HepG2 (cell line): ENCODE data around the gene PIEZO1. TPM values are rescaled to one million over a fixed set of nuclear protein-coding genes. Genes with fewer than 3 reads are reported as not detected.

ENCODE experiments used
- EHMT2 ChIP-seq: fragments of 200-600 bp; sonication (generic); IDR thresholded peaks from 2 replicates; pipeline ENCODE4 v1.7.0; 2017; ENCODE audit warnings: antibody characterized with exemption, low read depth, low read length, borderline replicate concordance
- FOXA1 ChIP-seq, 2 experiments: fragments of 450-650 bp in 1 of 2; sonication (generic) in 1 of 2; formaldehyde crosslinking in 1 of 2; IDR thresholded peaks; 2 replicates each; pipeline versions ENCODE4 v1.4.0 to v1.6.1; 2016 to 2020; ENCODE audit warnings: missing genetic modification reagents in 1 of 2
- GLI4 ChIP-seq: sonication (generic); formaldehyde crosslinking; IDR thresholded peaks from 2 replicates; pipeline ENCODE4 v1.5.1; 2020; ENCODE audit warnings: missing genetic modification reagents, mild to moderate bottlenecking, moderate library complexity, borderline replicate concordance
- GLMP ChIP-seq: sonication (generic); formaldehyde crosslinking; IDR thresholded peaks from 2 replicates; pipeline ENCODE4 v1.9.0; 2021; ENCODE audit warnings: missing genetic modification reagents, mild to moderate bottlenecking, borderline replicate concordance
- NR1H2 ChIP-seq: sonication (generic); formaldehyde crosslinking; IDR thresholded peaks from 2 replicates; pipeline ENCODE4 v1.8.1; 2022; ENCODE audit warnings: low read depth, missing genetic modification reagents, borderline replicate concordance
- PCBP2 ChIP-seq: fragments of 200-400 bp; formaldehyde crosslinking; optimal IDR thresholded peaks from 2 replicates; pipeline ENCODE3; 2018; ENCODE audit warnings: low read length, low read depth; ENCODE audit not compliant: poor library complexity, severe bottlenecking
- PREB ChIP-seq: sonication (generic); formaldehyde crosslinking; IDR thresholded peaks from 2 replicates; pipeline ENCODE4 v1.4.0; 2020; ENCODE audit warnings: missing genetic modification reagents
- SCMH1 ChIP-seq: sonication (generic); formaldehyde crosslinking; IDR thresholded peaks from 2 replicates; pipeline ENCODE4 v1.9.0; 2021; ENCODE audit warnings: missing genetic modification reagents, mild to moderate bottlenecking, borderline replicate concordance
- SRSF1 ChIP-seq: fragments of 200-400 bp; formaldehyde crosslinking; optimal IDR thresholded peaks from 2 replicates; pipeline ENCODE3; 2017; ENCODE audit warnings: mild to moderate bottlenecking, low read depth, low read length, moderate library complexity
- TBX3 ChIP-seq: fragments of 450-650 bp; IDR thresholded peaks from 2 replicates; pipeline ENCODE4 v1.6.1; 2017; ENCODE audit warnings: antibody characterized with exemption, mild to moderate bottlenecking, inconsistent platforms, borderline replicate concordance
- ZBTB34 ChIP-seq: sonication (generic); formaldehyde crosslinking; IDR thresholded peaks from 2 replicates; pipeline ENCODE4 v1.8.0; 2022; ENCODE audit warnings: mild to moderate bottlenecking, missing genetic modification reagents
- ZFP82 ChIP-seq: sonication (generic); formaldehyde crosslinking; IDR thresholded peaks from 2 replicates; pipeline ENCODE4 v1.5.1; 2020; ENCODE audit warnings: mild to moderate bottlenecking, missing genetic modification reagents, borderline replicate concordance
- ZHX1 ChIP-seq: sonication (generic); formaldehyde crosslinking; IDR thresholded peaks from 2 replicates; pipeline ENCODE4 v1.8.1; 2022; ENCODE audit warnings: low read depth, mild to moderate bottlenecking, missing genetic modification reagents
- ZNF12 ChIP-seq: sonication (generic); formaldehyde crosslinking; IDR thresholded peaks from 2 replicates; pipeline ENCODE4 v1.5.0; 2020; ENCODE audit warnings: missing genetic modification reagents
- ZNF44 ChIP-seq: sonication (generic); formaldehyde crosslinking; IDR thresholded peaks from 2 replicates; pipeline ENCODE4 v1.5.1; 2020; ENCODE audit warnings: mild to moderate bottlenecking, missing genetic modification reagents
- ZNF441 ChIP-seq: sonication (generic); formaldehyde crosslinking; IDR thresholded peaks from 2 replicates; pipeline ENCODE4 v1.7.0; 2021; ENCODE audit warnings: missing genetic modification reagents, borderline replicate concordance
- ZNF609 ChIP-seq: sonication (generic); formaldehyde crosslinking; IDR thresholded peaks from 2 replicates; pipeline ENCODE4 v1.4.0; 2020; ENCODE audit warnings: mild to moderate bottlenecking, missing genetic modification reagents, borderline replicate concordance
- ZNF772 ChIP-seq: sonication (generic); formaldehyde crosslinking; IDR thresholded peaks from 2 replicates; pipeline ENCODE4 v1.5.0; 2020; ENCODE audit warnings: mild to moderate bottlenecking, missing genetic modification reagents
- polyA plus RNA-seq, 8 experiments: library from polyadenylated mRNA; depleted of rRNA in 3 of 8; stranded (reverse) in 7 of 8; unstranded in 1 of 8; fragments of >200 nt; fragmentation: Illumina TruSeq in 4 of 8; extraction: Trizol in 4 of 8; gene quantifications; 2 replicates each; pipeline versions ENCODE4 v1.2.1 to v1.2.3, GENCODE V29; 2011 to 2016; ENCODE audit warnings: low read depth in 4 of 8, missing spikeins in 1 of 8, mixed read lengths in 1 of 8; ENCODE audit not compliant: insufficient read depth in 1 of 8
- total RNA-seq, 5 experiments: library from RNA; depleted of rRNA; stranded (reverse); fragments of >200 nt; fragmentation: Illumina TruSeq; extraction: Trizol; gene quantifications; 2 replicates each; pipeline ENCODE4 v1.2.3, GENCODE V29; 2016; ENCODE audit warnings: low read depth in 1 of 5

The PIEZO1 gene
- total and polyA plus RNA-seq, 2 of the 13 experiments (the other 11 are each of a cell fraction or from before 2014, with no cell fraction given), result 67.9 to 85.0 TPM

- TF ChIP-seq SCMH1 (CRISPR knock-in tag), result no peak
- TF ChIP-seq ZNF441, result no peak
- no peak for TF ChIP-seq GLMP
- no peak for TF ChIP-seq PREB (CRISPR knock-in tag)
- TF ChIP-seq SRSF1, result peak; percentile 69
- no peak for TF ChIP-seq ZNF12 (CRISPR knock-in tag)
- TF ChIP-seq TBX3, result no peak
- TF ChIP-seq ZBTB34, result no peak
- peak; percentile 54; the same call in 1 of the 2 replicates for TF ChIP-seq ZNF609
- no peak for TF ChIP-seq ZNF772 (CRISPR knock-in tag)
- TF ChIP-seq ZHX1 (CRISPR knock-in tag), result 0 out of 2 replicates have a peak, but pooled peaks have one; percentile 26
- TF ChIP-seq FOXA1 (IDR thresholded peaks at IDR 0.05), result no peak
- TF ChIP-seq FOXA1 (CRISPR knock-in tag; IDR thresholded peaks at IDR 0.05), result no peak
- TF ChIP-seq NR1H2, result no peak
- TF ChIP-seq ZFP82 (CRISPR knock-in tag), result no peak
- no peak for TF ChIP-seq EHMT2
- TF ChIP-seq ZNF44, result no peak
- TF ChIP-seq PCBP2, result no peak
- no peak for TF ChIP-seq GLI4 (CRISPR knock-in tag)
Measured at GRCh38 chr16:88687254-88687576, 97.8 kb downstream of the PIEZO1 start (continued).
